Measurements from ENCODE around the gene EXOSC7. TPM values are rescaled to one million over a fixed set of nuclear protein-coding genes. Genes with fewer than 3 reads are reported as not detected.

EXOSC7 gene
- total and polyA plus RNA-seq, 10 of the 15 experiments (the other 5 are each of a cell fraction or from before 2014, with no cell fraction given): 58.0 to 193 (median 82.9) TPM

DNA sequence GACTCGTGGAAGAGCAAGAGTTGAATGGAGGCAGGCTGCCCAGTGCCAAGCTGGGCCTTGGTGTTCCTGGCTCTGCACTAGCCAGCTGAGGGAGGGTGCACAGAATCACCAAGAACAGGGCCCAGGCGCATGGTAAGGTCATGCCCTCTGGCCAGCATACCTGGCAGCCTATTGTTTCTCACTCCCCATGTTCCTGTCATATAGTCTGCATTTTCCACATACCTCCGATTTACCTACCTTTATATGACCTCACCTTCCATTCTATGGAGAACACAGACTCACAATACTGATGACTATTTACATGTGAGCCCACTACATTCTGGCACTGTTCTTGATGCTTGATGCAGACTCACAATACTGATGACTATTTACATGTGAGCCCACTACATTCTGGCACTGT is 55.5 kb downstream of the EXOSC7 start:
- Histone ChIP-seq H3K9me3 (replicated peaks; ENCODE audit: control insufficient read depth, insufficient read depth, low read length) (no peaks in the 10 kb centered on the region), H2AFZ (ENCODE audit: control insufficient read depth, low read depth, low read length) (no peak overlapping the region), H3K27me3 (replicated peaks in 1 of 2; ENCODE audit: control insufficient read depth in 2 of 2, insufficient read depth in 2 of 2, low read length in 1 of 2) (no peaks in the 10 kb centered on the region; a peak in 1 of 4 replicates), H3K79me2 (ENCODE audit: control insufficient read depth, insufficient read depth, low read length) (no peaks in the 10 kb centered on the region), H3K4me2 (ENCODE audit: control insufficient read depth, insufficient read depth) (no peak overlapping the region), H3K36me3 (ENCODE audit: control insufficient read depth in 2 of 2, insufficient read depth in 2 of 2, low read length in 1 of 2) (no peaks in the 10 kb centered on the region; a peak in 1 of 4 replicates), H3K4me1 (ENCODE audit: control insufficient read depth, insufficient read depth, low read length) (peaks cover 9% of the 10 kb centered on the region), H3K9ac (ENCODE audit: control insufficient read depth, insufficient read depth, low read length) (no peak overlapping the region), H3K4me3 (no peak overlapping the region), H4K20me1 (ENCODE audit: control insufficient read depth, insufficient read depth) (no peaks in the 10 kb centered on the region), H3K27ac (ENCODE audit: control insufficient read depth, insufficient read depth) (no peak overlapping the region)
- ChIA-PET POLR2A (no interaction called here), CTCF (interaction anchor here (0.8 to 1.3 kb wide), 5 partner anchors 9 to 175 kb away, joined by 3 to 5 read pairs (median 4); no protein-coding TSS in a partner anchor), SMC1A (ENCODE audit: uncharacterized antibody, unreplicated experiment) (interaction anchor here (0.6 to 1.5 kb wide), 3 partner anchors 8 to 50 kb away, joined by 3 to 5 read pairs (median 3); no protein-coding TSS in a partner anchor), RAD21 (ENCODE audit: unreplicated experiment) (no interaction called here)
- BruUV-seq (replicated peaks): no TSS peak
- FAIRE-seq (no peak), DNase-seq (ENCODE audit: low read depth, low spot score) (no peak), ATAC-seq (no peak)
- TF ChIP-seq SMC3 (IDR thresholded peaks at IDR 0.05; ENCODE audit: borderline replicate concordance, low read length) (no peak), BCL3 (IDR thresholded peaks at IDR 0.05; ENCODE audit: borderline replicate concordance, insufficient read depth, low read depth, low read length, poor library complexity, severe bottlenecking) (no peak), SIN3A (IDR thresholded peaks at IDR 0.05; ENCODE audit: low read depth, low read length) (no peak), ZZZ3 (IDR thresholded peaks at IDR 0.05; ENCODE audit: control insufficient read depth, insufficient read length, low read depth) (no peak), YBX1 (IDR thresholded peaks at IDR 0.05) (no peak), MAX (IDR thresholded peaks at IDR 0.05; ENCODE audit: low read depth, low read length) (no peak), SMAD1 (IDR thresholded peaks at IDR 0.05; ENCODE audit: low read depth, partially characterized antibody) (no peak), PML (IDR thresholded peaks at IDR 0.05; ENCODE audit: low read length) (no peak), CBX5 (IDR thresholded peaks at IDR 0.05; ENCODE audit: low read depth) (no peak), RAD21 (IDR thresholded peaks at IDR 0.05; ENCODE audit: insufficient read depth, low read depth, low read length) (no peak), NFIC (IDR thresholded peaks at IDR 0.05; ENCODE audit: low read depth, low read length) (no peak)
- TF ChIP-seq, protein P1, sequence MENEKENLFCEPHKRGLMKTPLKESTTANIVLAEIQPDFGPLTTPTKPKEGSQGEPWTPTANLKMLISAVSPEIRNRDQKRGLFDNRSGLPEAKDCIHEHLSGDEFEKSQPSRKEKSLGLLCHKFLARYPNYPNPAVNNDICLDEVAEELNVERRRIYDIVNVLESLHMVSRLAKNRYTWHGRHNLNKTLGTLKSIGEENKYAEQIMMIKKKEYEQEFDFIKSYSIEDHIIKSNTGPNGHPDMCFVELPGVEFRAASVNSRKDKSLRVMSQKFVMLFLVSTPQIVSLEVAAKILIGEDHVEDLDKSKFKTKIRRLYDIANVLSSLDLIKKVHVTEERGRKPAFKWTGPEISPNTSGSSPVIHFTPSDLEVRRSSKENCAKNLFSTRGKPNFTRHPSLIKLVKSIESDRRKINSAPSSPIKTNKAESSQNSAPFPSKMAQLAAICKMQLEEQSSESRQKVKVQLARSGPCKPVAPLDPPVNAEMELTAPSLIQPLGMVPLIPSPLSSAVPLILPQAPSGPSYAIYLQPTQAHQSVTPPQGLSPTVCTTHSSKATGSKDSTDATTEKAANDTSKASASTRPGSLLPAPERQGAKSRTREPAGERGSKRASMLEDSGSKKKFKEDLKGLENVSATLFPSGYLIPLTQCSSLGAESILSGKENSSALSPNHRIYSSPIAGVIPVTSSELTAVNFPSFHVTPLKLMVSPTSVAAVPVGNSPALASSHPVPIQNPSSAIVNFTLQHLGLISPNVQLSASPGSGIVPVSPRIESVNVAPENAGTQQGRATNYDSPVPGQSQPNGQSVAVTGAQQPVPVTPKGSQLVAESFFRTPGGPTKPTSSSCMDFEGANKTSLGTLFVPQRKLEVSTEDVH (IDR thresholded peaks at IDR 0.05; ENCODE audit: low read depth, partially characterized antibody): no peak
- intact Hi-C loops (cut with micrococcal nuclease; ENCODE audit: unreplicated experiment) (no loop called here), in situ Hi-C loops (cut with MboI) (no loop called here)
- 19% methylated on average over 3 of the region's 3 CpGs for WGBS (ENCODE audit: insufficient coverage, insufficient replicate concordance, low lambda C conversion rate, missing lambda C conversion rate)

Measured in GM12878 (cell line).